Transverse colon (tissue), 4 donors: Measurements from ENCODE around the gene SLC30A1.

ENCODE experiments used
- CTCF ChIP-seq, 5 experiments: fragments of 200-600 bp in 3 of 5; fragments of 450-650 bp in 2 of 5; sonication (generic) in 3 of 5; IDR thresholded peaks; 1 replicate in 2 of 5; 2 replicates in 3 of 5; pipeline ENCODE4 v1.5.1; 2016 to 2017; ENCODE audit warnings: antibody characterized with exemption in 5 of 5, inconsistent platforms in 3 of 5, mild to moderate bottlenecking in 2 of 5, moderate library complexity in 1 of 5
- EP300 ChIP-seq: sonication (generic); formaldehyde crosslinking; IDR thresholded peaks from one replicate; pipeline ENCODE4 v1.6.1; 2017; ENCODE audit warnings: antibody characterized with exemption, low read depth
- POLR2A ChIP-seq: fragments of 450-650 bp; IDR thresholded peaks from one replicate; pipeline ENCODE4 v1.6.1; 2016; ENCODE audit warnings: antibody characterized with exemption, mild to moderate bottlenecking, moderate library complexity
- POLR2AphosphoS5 ChIP-seq, 3 donors: sonication (generic); formaldehyde crosslinking; IDR thresholded peaks; one replicate each; pipeline ENCODE4 v1.6.1; 2016; ENCODE audit warnings: antibody characterized with exemption in 3 of 3

DNA sequence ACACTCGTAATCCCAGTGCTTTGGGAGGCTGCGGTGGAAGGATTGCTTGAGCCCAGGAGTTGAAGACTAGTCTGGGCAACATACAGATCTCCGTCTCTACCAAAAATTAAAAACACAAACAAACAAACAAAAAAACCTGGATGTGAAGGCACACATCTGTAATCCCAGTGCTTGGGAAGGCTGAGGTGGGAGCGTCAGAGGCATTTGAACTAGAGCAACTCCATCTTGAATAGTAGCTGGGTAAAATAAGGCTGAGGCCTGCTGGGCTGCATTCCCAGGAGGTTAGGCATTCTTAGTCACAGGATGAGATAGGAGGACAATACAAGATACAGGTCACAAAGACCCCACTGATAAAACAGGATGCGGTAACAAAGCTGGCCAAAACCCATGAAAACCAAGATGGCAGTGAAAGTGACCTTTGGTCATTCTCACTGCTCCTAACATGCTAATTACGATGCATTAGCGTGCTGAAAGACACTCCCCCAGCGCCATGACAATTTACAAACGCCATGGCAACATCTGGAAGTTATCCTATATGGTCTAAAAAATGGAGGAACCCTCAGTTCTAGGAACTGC is 53.8 kb downstream of the SLC30A1 start:
- TF ChIP-seq POLR2A = no peak
- no peak for TF ChIP-seq CTCF (IDR thresholded peaks at IDR 0.05)
- no peak for TF ChIP-seq POLR2AphosphoS5 (IDR thresholded peaks at IDR 0.05)
- no peak for TF ChIP-seq EP300
